ENCODE measurements around the gene EEFSEC. TPM values are rescaled to one million over a fixed set of nuclear protein-coding genes. Genes with fewer than 3 reads are reported as not detected.

The EEFSEC gene
- total RNA-seq, 1 donor from 2014 or later, result 15.6 TPM

DNA sequence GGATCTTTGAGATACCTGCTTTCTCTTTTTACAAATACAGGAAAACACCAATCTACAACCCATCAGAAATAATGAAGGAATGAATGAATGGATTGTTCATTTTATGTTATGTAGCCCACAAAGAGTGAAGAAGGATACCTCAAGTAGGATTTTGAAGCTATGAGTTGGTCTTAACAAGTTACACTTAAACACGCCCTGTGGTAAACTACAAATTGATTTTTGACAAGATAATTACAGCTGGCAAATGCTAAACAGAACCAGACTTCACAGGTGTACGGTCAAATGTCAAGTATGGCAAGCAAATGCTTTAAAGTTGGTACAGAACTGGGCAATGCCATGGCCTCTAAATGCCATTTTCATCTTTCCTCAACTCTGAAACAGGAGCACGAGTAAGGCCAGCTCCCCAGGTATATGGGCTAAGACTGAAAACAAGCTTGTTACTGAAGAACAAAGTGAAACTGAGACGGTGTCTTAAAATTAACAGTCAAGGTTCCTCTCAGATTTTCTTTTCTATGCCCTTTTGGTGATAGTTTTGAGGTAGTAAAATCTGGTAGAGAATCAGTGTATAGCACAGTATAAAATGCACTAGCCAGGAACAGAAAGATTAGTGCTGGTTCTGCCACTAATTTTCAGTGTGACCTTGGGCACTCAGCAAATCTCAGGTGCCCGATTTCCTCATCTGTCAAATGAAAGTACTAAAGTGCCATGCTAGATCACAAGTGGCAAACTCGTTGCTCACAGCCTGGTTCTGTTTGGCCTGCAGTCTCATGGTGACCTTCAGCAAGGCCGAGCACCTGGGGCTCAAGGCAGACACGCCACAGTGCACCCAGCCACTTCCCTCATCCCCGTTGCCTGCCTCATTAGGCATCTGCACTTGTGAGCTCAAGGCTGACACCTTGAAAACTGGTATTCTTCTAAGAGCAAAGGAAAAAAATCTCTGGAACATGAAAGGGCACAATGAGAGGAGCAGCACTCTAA is 39.2 kb upstream of the EEFSEC start:
- H3K4me3 Mint-ChIP-seq (ENCODE audit: unreplicated experiment), result no peak overlapping the region
- H3K27ac Mint-ChIP-seq (ENCODE audit: unreplicated experiment), result no peak overlapping the region
- no peaks in the 10 kb centered on the region for H3K9me3 Mint-ChIP-seq (ENCODE audit: unreplicated experiment)
- peaks cover 21% of the 10 kb centered on the region for H3K36me3 Mint-ChIP-seq (ENCODE audit: unreplicated experiment)
- H3K4me1 Mint-ChIP-seq (ENCODE audit: unreplicated experiment), result peaks cover 33% of the 10 kb centered on the region
- no peak for DNase-seq (ENCODE audit: extremely low spot score, unreplicated experiment)
- H3K27me3 Mint-ChIP-seq (ENCODE audit: unreplicated experiment), result no peaks in the 10 kb centered on the region
- TF ChIP-seq, protein P1, sequence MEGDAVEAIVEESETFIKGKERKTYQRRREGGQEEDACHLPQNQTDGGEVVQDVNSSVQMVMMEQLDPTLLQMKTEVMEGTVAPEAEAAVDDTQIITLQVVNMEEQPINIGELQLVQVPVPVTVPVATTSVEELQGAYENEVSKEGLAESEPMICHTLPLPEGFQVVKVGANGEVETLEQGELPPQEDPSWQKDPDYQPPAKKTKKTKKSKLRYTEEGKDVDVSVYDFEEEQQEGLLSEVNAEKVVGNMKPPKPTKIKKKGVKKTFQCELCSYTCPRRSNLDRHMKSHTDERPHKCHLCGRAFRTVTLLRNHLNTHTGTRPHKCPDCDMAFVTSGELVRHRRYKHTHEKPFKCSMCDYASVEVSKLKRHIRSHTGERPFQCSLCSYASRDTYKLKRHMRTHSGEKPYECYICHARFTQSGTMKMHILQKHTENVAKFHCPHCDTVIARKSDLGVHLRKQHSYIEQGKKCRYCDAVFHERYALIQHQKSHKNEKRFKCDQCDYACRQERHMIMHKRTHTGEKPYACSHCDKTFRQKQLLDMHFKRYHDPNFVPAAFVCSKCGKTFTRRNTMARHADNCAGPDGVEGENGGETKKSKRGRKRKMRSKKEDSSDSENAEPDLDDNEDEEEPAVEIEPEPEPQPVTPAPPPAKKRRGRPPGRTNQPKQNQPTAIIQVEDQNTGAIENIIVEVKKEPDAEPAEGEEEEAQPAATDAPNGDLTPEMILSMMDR (IDR thresholded peaks at IDR 0.05), result no peak

DNA sequence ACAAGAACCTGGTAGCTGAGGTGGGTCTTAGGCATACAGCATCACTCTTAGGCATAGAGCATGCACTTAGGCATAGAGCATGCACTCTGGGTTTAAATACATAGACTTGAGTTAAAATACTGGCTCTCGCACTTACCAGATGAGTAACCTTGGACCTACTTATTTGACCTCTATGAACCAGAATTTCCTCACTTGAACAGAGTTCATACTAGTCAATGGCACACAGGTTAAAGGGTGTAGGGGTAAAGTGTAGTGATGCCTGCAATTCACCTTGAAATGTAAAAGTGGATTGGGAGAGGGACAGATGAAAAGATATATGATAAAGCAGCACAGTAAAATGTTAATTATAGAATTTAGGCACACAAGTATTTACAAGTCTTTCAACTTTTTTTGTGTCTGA is 31.3 kb upstream of the EEFSEC start:
- TF ChIP-seq, protein P1 (IDR thresholded peaks at IDR 0.05), result no peak
- Mint-ChIP-seq H3K27ac (ENCODE audit: unreplicated experiment) (no peak overlapping the region), H3K4me3 (ENCODE audit: unreplicated experiment) (peak overlapping the region; percentile 44)

DNA sequence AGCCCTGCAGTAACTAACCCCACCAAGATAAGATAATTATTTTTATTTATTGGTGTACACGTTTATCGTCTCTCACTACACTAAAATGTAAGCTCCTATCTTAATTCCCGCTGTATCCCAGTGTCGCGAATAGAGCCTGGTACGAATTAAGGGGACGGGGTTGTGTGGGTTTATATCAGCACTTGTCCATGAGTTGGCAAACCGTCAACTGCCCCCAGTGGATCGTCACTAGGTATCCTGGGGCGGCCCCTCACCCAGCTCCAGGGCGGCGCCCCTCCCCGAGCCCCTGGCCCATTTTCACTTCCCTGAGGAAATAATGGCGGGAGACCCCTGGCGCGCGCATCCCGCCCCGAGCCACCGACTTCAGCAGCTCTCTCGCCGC is 30.1 kb upstream of the EEFSEC start:
- TF ChIP-seq, protein P1 (IDR thresholded peaks at IDR 0.05), result no peak
- Mint-ChIP-seq H3K9me3 (ENCODE audit: unreplicated experiment) (peaks cover 6% of the 10 kb centered on the region), H3K27ac (ENCODE audit: unreplicated experiment) (peak overlapping the region; percentile 97), H3K27me3 (ENCODE audit: unreplicated experiment) (no peaks in the 10 kb centered on the region), H3K4me3 (ENCODE audit: unreplicated experiment) (peak overlapping the region; percentile 96), H3K4me1 (ENCODE audit: unreplicated experiment) (peaks cover 19% of the 10 kb centered on the region), H3K36me3 (ENCODE audit: unreplicated experiment) (no peaks in the 10 kb centered on the region)
- DNase-seq (ENCODE audit: extremely low spot score, unreplicated experiment), result no peak

More for the DNA sequence above, 31.3 kb upstream of the EEFSEC start:
- DNase-seq (ENCODE audit: extremely low spot score, unreplicated experiment), result no peak
- Mint-ChIP-seq H3K9me3 (ENCODE audit: unreplicated experiment) (peaks cover 6% of the 10 kb centered on the region), H3K4me1 (ENCODE audit: unreplicated experiment) (peaks cover 19% of the 10 kb centered on the region), H3K27me3 (ENCODE audit: unreplicated experiment) (no peaks in the 10 kb centered on the region), H3K36me3 (ENCODE audit: unreplicated experiment) (peaks cover 4% of the 10 kb centered on the region)

DNA sequence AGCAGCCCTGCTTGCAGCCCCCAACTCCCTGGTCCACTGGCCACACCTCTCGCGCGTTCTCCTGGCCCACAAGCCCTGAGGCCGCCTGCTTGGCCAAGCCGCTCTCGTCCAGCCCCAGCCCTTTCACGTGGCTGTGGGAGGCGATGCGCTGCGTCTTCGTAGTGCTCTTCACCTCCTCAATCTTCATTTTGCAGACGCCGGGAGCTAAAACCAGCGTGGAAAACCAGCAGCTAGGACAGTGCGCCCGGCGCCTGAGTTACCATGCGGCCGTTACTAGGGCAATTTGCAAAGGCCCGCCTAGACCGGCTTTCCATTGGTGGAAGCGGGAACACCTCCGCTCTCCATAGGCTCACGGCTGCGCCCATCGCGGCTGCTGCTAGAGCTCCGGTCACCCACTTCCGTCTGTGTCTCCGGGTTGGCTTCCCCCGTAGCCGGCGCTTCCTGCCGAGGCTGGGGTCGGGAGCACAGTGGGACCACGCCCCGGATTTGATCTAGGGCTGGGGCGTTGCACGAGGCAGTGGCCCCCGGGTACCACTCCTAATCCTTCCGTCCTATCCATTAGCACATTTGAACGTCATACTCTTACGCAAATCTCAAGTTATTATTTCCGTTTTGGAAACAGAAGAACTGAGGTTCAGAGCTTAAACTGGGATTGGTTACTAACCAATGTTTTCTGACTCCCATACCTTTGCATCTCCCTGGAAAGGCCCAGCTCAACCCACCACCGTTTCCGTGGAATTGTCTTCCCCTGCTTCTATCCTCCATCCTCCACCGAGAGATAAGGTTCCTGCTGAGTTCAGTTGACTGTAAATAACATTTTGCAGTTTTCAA is 29.5 kb upstream of the EEFSEC start, which contains the start of gene RUVBL1:
Gene RUVBL1, minus strand, starts transcription at position 275 of the 831 bp plus-strand sequence. Its CDS starts 88 bp downstream, at position 187.
- peak within 1 kb of the TSS; percentile 96 for H3K4me3 Mint-ChIP-seq (ENCODE audit: unreplicated experiment)
- peaks cover 3% of the 10 kb centered on the region for H3K27me3 Mint-ChIP-seq (ENCODE audit: unreplicated experiment)
- DNase-seq (ENCODE audit: extremely low spot score, unreplicated experiment), result peak; percentile 98
- H3K27ac Mint-ChIP-seq (ENCODE audit: unreplicated experiment), result peak within 1 kb of the TSS; percentile 97
- H3K36me3 Mint-ChIP-seq (ENCODE audit: unreplicated experiment), result no peaks in the 10 kb centered on the region
- peaks cover 6% of the 10 kb centered on the region for H3K9me3 Mint-ChIP-seq (ENCODE audit: unreplicated experiment)
- H3K4me1 Mint-ChIP-seq (ENCODE audit: unreplicated experiment), result peaks cover 19% of the 10 kb centered on the region
- TF ChIP-seq, protein P1 (IDR thresholded peaks at IDR 0.05), result no peak
